WTC11 (cell line): ENCODE results near the gene KRT16.

Experiments used
- CREB1 ChIP-seq: sonication (generic); formaldehyde crosslinking; IDR thresholded peaks from 2 replicates; pipeline ENCODE4 v1.8.0; 2023; ENCODE audit warnings: mild to moderate bottlenecking, missing genetic modification reagents
- MLX ChIP-seq: sonication (generic); formaldehyde crosslinking; IDR thresholded peaks from 2 replicates; pipeline ENCODE4 v1.8.1; 2023; ENCODE audit warnings: mild to moderate bottlenecking, missing genetic modification reagents, moderate library complexity
- NFYB ChIP-seq: sonication (generic); formaldehyde crosslinking; conservative IDR thresholded peaks from 2 replicates; pipeline ENCODE4 v1.8.0; 2022; ENCODE audit warnings: low read depth, missing genetic modification reagents
- TF ChIP-seq, protein P1 (sequence below): fragments of 200-600 bp; IDR thresholded peaks from 2 replicates; pipeline ENCODE4 v1.8.0; 2022; ENCODE audit warnings: antibody characterized with exemption
- TF ChIP-seq, protein P2 (sequence below): sonication (generic); formaldehyde crosslinking; IDR thresholded peaks from 2 replicates; pipeline ENCODE4 v1.8.1; 2023; ENCODE audit warnings: mild to moderate bottlenecking, missing genetic modification reagents

DNA sequence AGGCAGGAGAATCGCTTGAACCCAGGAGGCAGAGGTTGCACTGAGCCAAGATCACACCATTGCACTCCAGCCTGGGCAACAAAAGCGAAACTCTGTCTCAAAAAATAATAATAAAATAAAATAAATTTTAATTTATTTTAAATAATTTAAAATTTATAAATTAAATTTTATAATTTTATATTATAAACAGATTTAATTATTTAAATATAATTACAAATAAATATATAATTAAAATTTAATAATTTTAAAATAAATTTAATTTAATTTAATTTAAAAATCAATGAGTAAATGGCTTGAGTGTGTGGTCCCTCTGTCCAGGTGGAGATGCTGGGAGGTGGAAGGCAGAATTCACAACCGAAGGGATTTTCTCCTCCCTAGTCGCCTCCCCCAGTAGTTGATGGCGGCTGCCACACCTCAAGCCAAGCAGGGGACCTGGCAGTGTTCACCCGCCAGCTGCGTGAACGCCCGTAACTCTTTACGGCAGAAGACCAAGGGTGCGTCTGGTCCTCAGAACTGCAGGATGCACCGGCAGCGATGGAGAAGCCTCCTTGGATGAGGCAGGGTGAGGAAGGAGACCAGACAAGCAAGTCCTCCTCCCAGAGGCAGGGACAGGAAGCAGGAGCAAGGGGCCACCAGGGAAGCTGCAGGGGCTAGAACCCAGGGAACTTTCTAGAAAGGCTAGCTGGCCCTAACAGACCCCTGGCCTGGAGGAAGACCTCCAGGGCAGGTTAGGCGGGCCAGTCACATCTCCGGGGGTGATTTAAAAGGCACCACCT, 34.7 kb upstream of the KRT16 start:
- TF ChIP-seq MLX (CRISPR knock-in tag) = no peak
- TF ChIP-seq, protein P1, sequence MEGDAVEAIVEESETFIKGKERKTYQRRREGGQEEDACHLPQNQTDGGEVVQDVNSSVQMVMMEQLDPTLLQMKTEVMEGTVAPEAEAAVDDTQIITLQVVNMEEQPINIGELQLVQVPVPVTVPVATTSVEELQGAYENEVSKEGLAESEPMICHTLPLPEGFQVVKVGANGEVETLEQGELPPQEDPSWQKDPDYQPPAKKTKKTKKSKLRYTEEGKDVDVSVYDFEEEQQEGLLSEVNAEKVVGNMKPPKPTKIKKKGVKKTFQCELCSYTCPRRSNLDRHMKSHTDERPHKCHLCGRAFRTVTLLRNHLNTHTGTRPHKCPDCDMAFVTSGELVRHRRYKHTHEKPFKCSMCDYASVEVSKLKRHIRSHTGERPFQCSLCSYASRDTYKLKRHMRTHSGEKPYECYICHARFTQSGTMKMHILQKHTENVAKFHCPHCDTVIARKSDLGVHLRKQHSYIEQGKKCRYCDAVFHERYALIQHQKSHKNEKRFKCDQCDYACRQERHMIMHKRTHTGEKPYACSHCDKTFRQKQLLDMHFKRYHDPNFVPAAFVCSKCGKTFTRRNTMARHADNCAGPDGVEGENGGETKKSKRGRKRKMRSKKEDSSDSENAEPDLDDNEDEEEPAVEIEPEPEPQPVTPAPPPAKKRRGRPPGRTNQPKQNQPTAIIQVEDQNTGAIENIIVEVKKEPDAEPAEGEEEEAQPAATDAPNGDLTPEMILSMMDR = no peak
- no peak for TF ChIP-seq CREB1 (CRISPR knock-in tag)
- TF ChIP-seq, protein P2, sequence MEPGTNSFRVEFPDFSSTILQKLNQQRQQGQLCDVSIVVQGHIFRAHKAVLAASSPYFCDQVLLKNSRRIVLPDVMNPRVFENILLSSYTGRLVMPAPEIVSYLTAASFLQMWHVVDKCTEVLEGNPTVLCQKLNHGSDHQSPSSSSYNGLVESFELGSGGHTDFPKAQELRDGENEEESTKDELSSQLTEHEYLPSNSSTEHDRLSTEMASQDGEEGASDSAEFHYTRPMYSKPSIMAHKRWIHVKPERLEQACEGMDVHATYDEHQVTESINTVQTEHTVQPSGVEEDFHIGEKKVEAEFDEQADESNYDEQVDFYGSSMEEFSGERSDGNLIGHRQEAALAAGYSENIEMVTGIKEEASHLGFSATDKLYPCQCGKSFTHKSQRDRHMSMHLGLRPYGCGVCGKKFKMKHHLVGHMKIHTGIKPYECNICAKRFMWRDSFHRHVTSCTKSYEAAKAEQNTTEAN (CRISPR knock-in tag) = no peak
- TF ChIP-seq NFYB (CRISPR knock-in tag) = no peak
